ENCODE measurements around the gene TUBB6. TPM values are rescaled to one million over a fixed set of nuclear protein-coding genes. Genes with fewer than 3 reads are reported as not detected.
A peak's percentile ranks its signal among the peaks of the same experiment; 100 is the strongest.

The TUBB6 gene
- total and polyA plus RNA-seq, 2 of the 13 experiments (the other 11 are each of a cell fraction or from before 2014, with no cell fraction given): 9.9 to 28.6 TPM

DNA sequence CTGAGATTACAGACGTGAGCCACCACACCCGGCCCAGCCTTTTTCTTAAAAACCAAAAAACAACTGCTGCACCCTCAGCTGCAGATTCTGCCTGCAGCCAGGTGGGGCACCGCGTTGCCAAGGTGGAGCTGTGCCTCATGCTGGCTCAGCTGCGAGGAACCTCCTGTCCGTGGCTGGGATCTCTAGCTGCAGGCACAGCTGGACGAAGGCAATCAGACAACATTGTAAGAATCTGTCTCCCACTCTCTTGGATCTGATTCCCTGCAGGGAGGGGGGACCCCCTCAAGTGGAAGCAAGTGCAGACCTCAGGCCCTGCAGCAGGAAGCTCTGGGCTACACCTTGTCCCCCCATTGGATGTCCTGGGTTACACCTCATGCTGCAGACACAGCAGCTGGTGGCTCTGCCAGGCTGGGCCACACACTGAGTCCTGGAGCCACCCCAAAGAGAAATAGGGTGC is 29.8 kb upstream of the TUBB6 start:
- no peak overlapping the region for H2AFZ ChIP-seq (ENCODE audit: low read length)
- H4K20me1 ChIP-seq (ENCODE audit: insufficient read depth, low read length): no peaks in the 10 kb centered on the region
- 26% methylated on average over 6 of the region's 7 CpGs for WGBS (ENCODE audit: low lambda C conversion rate)
- no TSS peak for BruUV-seq (replicated peaks)
- peak overlapping the region; percentile 50 for H3K9ac ChIP-seq (ENCODE audit: insufficient read depth, low read depth, low read length)
- no peak overlapping the region for H3K27ac ChIP-seq (ENCODE audit: extremely low read length, insufficient read depth, low read length)
- ChIA-PET CTCF (ENCODE audit: low intra/inter-chr PET ratio, low total read pairs) (no interaction called here), POLR2A (interaction anchor here (1.3 to 2.2 kb wide), 3 partner anchors 10 to 605 kb away, joined by 3 to 12 read pairs (median 7); partner anchors contain the start of genes PTPN2 and TUBB6)
- H3K4me3 ChIP-seq (replicated peaks in 1 of 3; ENCODE audit: insufficient read depth in 1 of 3, low read depth in 2 of 3, low read length in 3 of 3): peak overlapping the region; percentile 32 to 61 (median 53)
- H3K4me1 ChIP-seq (ENCODE audit: insufficient read depth, low read length): peaks cover 41% of the 10 kb centered on the region
- peaks cover 0 to 21% of the 10 kb centered on the region in 2 experiments; a peak in 3 of 5 replicates for H3K27me3 ChIP-seq (ENCODE audit: control insufficient read depth in 1 of 2, insufficient read depth in 2 of 2, low read length in 2 of 2)
- peak overlapping the region; percentile 82 for H3K4me2 ChIP-seq (ENCODE audit: low read depth, low read length)
- no peaks in the 10 kb centered on the region for H3K36me3 ChIP-seq (replicated peaks in 1 of 2; ENCODE audit: control insufficient read depth in 1 of 2, insufficient read depth in 2 of 2, low read length in 2 of 2)
- H3K9me3 ChIP-seq (ENCODE audit: low read length): no peaks in the 10 kb centered on the region
- no peak for DNase-seq (ENCODE audit: low spot score)
- H3K79me2 ChIP-seq (ENCODE audit: insufficient read depth, low read length): no peaks in the 10 kb centered on the region
- intact Hi-C loops (cut with micrococcal nuclease; ENCODE audit: unreplicated experiment) (no loop called here), in situ Hi-C loops (cut with HindIII; ENCODE audit: extremely low pct_ligation_motif_present, low pct_unique_long_range_greater_than_20kb) (no loop called here)
- FAIRE-seq: peak; percentile 49
- ATAC-seq: peak; percentile 50
- TF ChIP-seq ZBTB38 (CRISPR knock-in tag; IDR thresholded peaks at IDR 0.05) (0 out of 2 replicates have a peak, but pooled peaks have one; percentile 42), NKX3-1 (CRISPR knock-in tag; IDR thresholded peaks at IDR 0.05) (peak; percentile 26; the same call in 1 of the 2 replicates), ZGPAT (CRISPR knock-in tag; IDR thresholded peaks at IDR 0.05) (0 out of 2 replicates have a peak, but pooled peaks have one; percentile 5), BRD4 (CRISPR knock-in tag; IDR thresholded peaks at IDR 0.05) (no peak), ZIK1 (CRISPR knock-in tag; IDR thresholded peaks at IDR 0.05; ENCODE audit: borderline replicate concordance, low read depth) (0 out of 2 replicates have a peak, but pooled peaks have one; percentile 38), GZF1 (CRISPR knock-in tag; IDR thresholded peaks at IDR 0.05) (0 out of 2 replicates have a peak, but pooled peaks have one; percentile 18), STAG1 (CRISPR knock-in tag; IDR thresholded peaks at IDR 0.05) (0 out of 2 replicates have a peak, but pooled peaks have one; percentile 16), ZNF580 (CRISPR knock-in tag; IDR thresholded peaks at IDR 0.05; ENCODE audit: borderline replicate concordance, low read depth) (peak; percentile 34; the same call in 1 of the 2 replicates), USF2 (IDR thresholded peaks at IDR 0.05; ENCODE audit: low read depth, low read length) (no peak), USF2 (CRISPR knock-in tag; IDR thresholded peaks at IDR 0.05; ENCODE audit: borderline replicate concordance) (no peak), GATAD1 (CRISPR knock-in tag; IDR thresholded peaks at IDR 0.05) (0 out of 2 replicates have a peak, but pooled peaks have one; percentile 14), ZNF264 (CRISPR knock-in tag; IDR thresholded peaks at IDR 0.05) (no peak), ZNF780A (CRISPR knock-in tag; IDR thresholded peaks at IDR 0.05) (0 out of 2 replicates have a peak, but pooled peaks have one; percentile 56), ZNF629 (CRISPR knock-in tag; conservative IDR thresholded peaks at IDR 0.05) (0 out of 2 replicates have a peak, but pooled peaks have one; percentile 7), CCDC6 (CRISPR knock-in tag; IDR thresholded peaks at IDR 0.05) (0 out of 2 replicates have a peak, but pooled peaks have one; percentile 55), CEBPZ (IDR thresholded peaks at IDR 0.05; ENCODE audit: low read length) (no peak), ZMYM4 (CRISPR knock-in tag; IDR thresholded peaks at IDR 0.05) (peak; percentile 30; the same call in 1 of the 2 replicates)

Measured in HepG2 (cell line).